ENCODE data around the gene PELO.
A peak's percentile ranks its signal among the peaks of the same experiment; 100 is the strongest.

GRCh38 chr5:52787600-52788504, at the start of gene PELO, which contains the start of gene ITGA1:
- TF ChIP-seq POLR2AphosphoS5 (IDR thresholded peaks at IDR 0.05) = peak in 2 of 3 donors; percentile 29 to 56
- no peak for TF ChIP-seq CTCF (IDR thresholded peaks at IDR 0.05)
- TF ChIP-seq POLR2A (IDR thresholded peaks at IDR 0.05) = no peak

All from breast epithelium (tissue), 3 donors.